Stimulated activated effector memory CD8-positive, alpha-beta T cell treated with anti-CD3 and anti-CD28 coated beads, Interleukin-12 subunit alpha, Interleukin-12 subunit beta, amount 100 ng/mL, for 72 hours (primary cell): Measurements from ENCODE around the gene FLG.
"Not testable (repeated sequence)": the region's sequence is repeated elsewhere in the genome, so short reads cannot be mapped to it uniquely, and the experiment has no call there.

Experiments used
- ATAC-seq: fragments of 150-1000 bp; cut with Tn5 transposase; 2 replicates; pipeline ENCODE4 v1.10.0; 2021
- DNase-seq, 2 donors: peaks; one replicate each; pipeline ENCODE4 v3.0.0; 2021 to 2022; ENCODE audit warnings: low spot score in 2 of 2
- H3K27ac Mint-ChIP-seq: one replicate; pipeline ENCODE4 v1.8.0; 2022; ENCODE audit warnings: mild to moderate bottlenecking, mixed read lengths
- H3K36me3 Mint-ChIP-seq: one replicate; pipeline ENCODE4 v1.8.0; 2022; ENCODE audit warnings: mild to moderate bottlenecking, mixed read lengths
- H3K4me1 Mint-ChIP-seq: one replicate; pipeline ENCODE4 v1.8.0; 2022; ENCODE audit warnings: mixed read lengths
- H3K4me3 Mint-ChIP-seq: one replicate; pipeline ENCODE4 v1.8.0; 2022; ENCODE audit warnings: mild to moderate bottlenecking, mixed read lengths
- H3K9me3 Mint-ChIP-seq: one replicate; pipeline ENCODE4 v1.8.0; 2022; ENCODE audit warnings: mixed read lengths

Gene FLG

GRCh38 chr1:152325111-152325510 is at the start of gene FLG:
TSS of gene FLG (minus strand) at chr1:152325239. CDS start at chr1:152315456, 9,783 bp downstream.
- ATAC-seq = no peak
- Mint-ChIP-seq H3K36me3 (no peaks in the 10 kb centered on the region), H3K4me3 (no peak within 1 kb of the TSS), H3K27ac (no peak within 1 kb of the TSS), H3K9me3 (no peaks in the 10 kb centered on the region), H3K4me1 (no peaks in the 10 kb centered on the region)
- no peak for DNase-seq

- Mint-ChIP-seq H3K4me1 (no peaks in the 10 kb centered on the region), H3K36me3 (no peaks in the 10 kb centered on the region), H3K4me3 (no peak overlapping the region), H3K9me3 (peaks cover 2% of the 10 kb centered on the region), H3K27ac (no peak overlapping the region)
- ATAC-seq (no peak), DNase-seq (no peak)
Measured at GRCh38 chr1:152374451-152374850, 49.4 kb upstream of the FLG start.

GRCh38 chr1:152372672-152373071 is 47.6 kb upstream of the FLG start:
- Mint-ChIP-seq H3K4me1 (no peaks in the 10 kb centered on the region), H3K9me3 (peaks cover 6% of the 10 kb centered on the region), H3K27ac (no peak overlapping the region), H3K36me3 (no peaks in the 10 kb centered on the region), H3K4me3 (no peak overlapping the region)
- DNase-seq (no peak), ATAC-seq (no peak)

GRCh38 chr1:152367436-152367835 is 42.4 kb upstream of the FLG start:
- H3K4me3 Mint-ChIP-seq = no peak overlapping the region
- no peak for ATAC-seq
- no peaks in the 10 kb centered on the region for H3K36me3 Mint-ChIP-seq
- H3K27ac Mint-ChIP-seq = no peak overlapping the region
- peaks cover 6% of the 10 kb centered on the region for H3K9me3 Mint-ChIP-seq
- no peak for DNase-seq
- no peaks in the 10 kb centered on the region for H3K4me1 Mint-ChIP-seq

- ATAC-seq = no peak
- no peak within 1 kb of the TSS for H3K4me3 Mint-ChIP-seq
- H3K9me3 Mint-ChIP-seq = peaks cover 2% of the 10 kb centered on the region
Measured at GRCh38 chr1:152359906-152360305, 34.9 kb upstream of the FLG start, which contains the start of gene FLG2. TSS of gene FLG2 (minus strand) at chr1:152360006. CDS start at chr1:152358884, 1,122 bp downstream.

GRCh38 chr1:152356736-152357135 is 31.7 kb upstream of the FLG start:
- no peak for DNase-seq
- H3K27ac Mint-ChIP-seq = no peak overlapping the region
- no peak for ATAC-seq
- no peaks in the 10 kb centered on the region for H3K36me3 Mint-ChIP-seq
- H3K4me1 Mint-ChIP-seq = no peaks in the 10 kb centered on the region
- peaks cover 2% of the 10 kb centered on the region for H3K9me3 Mint-ChIP-seq
- no peak overlapping the region for H3K4me3 Mint-ChIP-seq

More at GRCh38 chr1:152359906-152360305, 34.9 kb upstream of the FLG start, which contains the start of gene FLG2:
- no peak within 1 kb of the TSS for H3K27ac Mint-ChIP-seq
- H3K36me3 Mint-ChIP-seq = no peaks in the 10 kb centered on the region
- H3K4me1 Mint-ChIP-seq = no peaks in the 10 kb centered on the region
- no peak for DNase-seq

- no peaks in the 10 kb centered on the region for H3K36me3 Mint-ChIP-seq
- ATAC-seq = no peak
- H3K27ac Mint-ChIP-seq = no peak overlapping the region
- H3K9me3 Mint-ChIP-seq = no peaks in the 10 kb centered on the region
- DNase-seq = no peak
- no peak overlapping the region for H3K4me3 Mint-ChIP-seq
- H3K4me1 Mint-ChIP-seq = no peaks in the 10 kb centered on the region
Measured at GRCh38 chr1:152349611-152350010, 24.6 kb upstream of the FLG start.

- ATAC-seq (no peak), DNase-seq (no peak)
- H3K9me3 Mint-ChIP-seq = no peaks in the 10 kb centered on the region
Measured at GRCh38 chr1:152348447-152348846, 23.4 kb upstream of the FLG start.

GRCh38 chr1:152347116-152347728 is 22.2 kb upstream of the FLG start:
- no peaks in the 10 kb centered on the region for H3K36me3 Mint-ChIP-seq
- no peaks in the 10 kb centered on the region for H3K4me1 Mint-ChIP-seq
- peak; percentile 56 to 72 for DNase-seq
- ATAC-seq = peak; percentile 62
- no peaks in the 10 kb centered on the region for H3K9me3 Mint-ChIP-seq
- no peak overlapping the region for H3K4me3 Mint-ChIP-seq
- H3K27ac Mint-ChIP-seq = no peak overlapping the region

More at GRCh38 chr1:152348447-152348846, 23.4 kb upstream of the FLG start:
- Mint-ChIP-seq H3K4me1 (no peaks in the 10 kb centered on the region), H3K36me3 (no peaks in the 10 kb centered on the region), H3K27ac (no peak overlapping the region), H3K4me3 (no peak overlapping the region)

GRCh38 chr1:152344438-152344837 is 19.4 kb upstream of the FLG start:
- Mint-ChIP-seq H3K4me3 (no peak overlapping the region), H3K4me1 (no peaks in the 10 kb centered on the region), H3K36me3 (no peaks in the 10 kb centered on the region), H3K27ac (no peak overlapping the region), H3K9me3 (no peaks in the 10 kb centered on the region)
- ATAC-seq (no peak), DNase-seq (no peak)

- H3K9me3 Mint-ChIP-seq = no peaks in the 10 kb centered on the region
- H3K4me1 Mint-ChIP-seq = no peaks in the 10 kb centered on the region
- no peak overlapping the region for H3K27ac Mint-ChIP-seq
- H3K36me3 Mint-ChIP-seq = no peaks in the 10 kb centered on the region
- no peak overlapping the region for H3K4me3 Mint-ChIP-seq
- no peak for ATAC-seq
- DNase-seq = no peak
Measured at GRCh38 chr1:152343006-152343405, 18.0 kb upstream of the FLG start.

GRCh38 chr1:152335399-152335798 is 10.4 kb upstream of the FLG start:
- no peaks in the 10 kb centered on the region for H3K4me1 Mint-ChIP-seq
- no peak overlapping the region for H3K27ac Mint-ChIP-seq
- no peak for ATAC-seq
- no peaks in the 10 kb centered on the region for H3K9me3 Mint-ChIP-seq
- DNase-seq = no peak
- H3K36me3 Mint-ChIP-seq = no peaks in the 10 kb centered on the region
- H3K4me3 Mint-ChIP-seq = no peak overlapping the region

- no peaks in the 10 kb centered on the region for H3K36me3 Mint-ChIP-seq
- H3K4me3 Mint-ChIP-seq = no peak overlapping the region
- ATAC-seq (no peak), DNase-seq (no peak)
- H3K27ac Mint-ChIP-seq = no peak overlapping the region
- no peaks in the 10 kb centered on the region for H3K4me1 Mint-ChIP-seq
- no peaks in the 10 kb centered on the region for H3K9me3 Mint-ChIP-seq
Measured at GRCh38 chr1:152328801-152329391, 3.9 kb upstream of the FLG start.

- Mint-ChIP-seq H3K4me3 (no peak overlapping the region), H3K27ac (no peak overlapping the region), H3K4me1 (no peaks in the 10 kb centered on the region), H3K36me3 (no peaks in the 10 kb centered on the region), H3K9me3 (no peaks in the 10 kb centered on the region)
- DNase-seq (no peak), ATAC-seq (no peak)
Measured at GRCh38 chr1:152313970-152314369, 11.1 kb downstream of the FLG start.

- ATAC-seq = no peak
- Mint-ChIP-seq H3K27ac (no peak overlapping the region), H3K4me1 (no peaks in the 10 kb centered on the region), H3K4me3 (no peak overlapping the region), H3K9me3 (no peaks in the 10 kb centered on the region), H3K36me3 (no peaks in the 10 kb centered on the region)
- DNase-seq = no peak
Measured at GRCh38 chr1:152313319-152313801, 11.7 kb downstream of the FLG start.

- H3K4me1 Mint-ChIP-seq, DNase-seq, H3K9me3 Mint-ChIP-seq, H3K36me3 Mint-ChIP-seq, H3K4me3 Mint-ChIP-seq, H3K27ac Mint-ChIP-seq, ATAC-seq: not testable (repeated sequence)
Measured at GRCh38 chr1:152312169-152312568, 12.9 kb downstream of the FLG start.
